Activated T-cell treated with anti-CD3 and anti-CD28 coated beads, Interleukin-2, amount 50 U/mL, for 1 hour (primary cell): ENCODE measurements around the gene PLCG2.
"Not testable (repeated sequence)": the region's sequence is repeated elsewhere in the genome, so short reads cannot be mapped to it uniquely, and the experiment has no call there.

Source experiments
- DNase-seq: peaks from one replicate; pipeline ENCODE4 v3.0.0-alpha.2; 2020

The PLCG2 gene

DNA sequence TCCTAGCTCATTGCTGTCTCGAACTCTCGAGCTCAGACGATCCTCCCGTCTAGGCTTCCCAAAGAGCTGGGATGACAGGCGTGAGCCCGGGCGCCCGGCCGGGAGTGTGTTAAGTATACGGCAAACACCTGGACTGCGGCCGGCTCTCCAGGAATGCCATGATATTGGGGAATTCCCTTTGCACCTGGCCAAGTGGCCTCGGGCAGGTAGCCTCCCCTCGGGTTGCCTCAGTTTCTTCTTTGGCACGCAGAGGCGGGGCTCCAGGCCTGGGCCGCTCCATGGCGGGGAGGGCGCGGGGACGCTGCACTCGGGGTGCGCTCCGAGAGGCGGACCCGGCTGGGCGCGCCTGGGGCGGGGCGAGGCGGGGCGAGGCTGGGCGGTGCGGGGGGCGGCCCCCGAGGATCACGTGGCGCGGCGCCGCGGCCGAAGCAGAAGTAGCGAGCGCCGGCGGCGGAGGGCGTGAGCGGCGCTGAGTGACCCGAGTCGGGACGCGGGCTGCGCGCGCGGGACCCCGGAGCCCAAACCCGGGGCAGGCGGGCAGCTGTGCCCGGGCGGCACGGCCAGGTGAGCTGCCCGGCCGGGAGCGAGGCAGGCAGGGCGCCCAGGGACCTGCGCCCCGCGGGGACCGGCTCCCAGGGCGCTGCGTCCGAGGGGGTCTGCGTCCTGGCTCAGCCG is at the start of gene PLCG2:
Gene PLCG2, plus strand, starts transcription at position 431 of the 675 bp plus-strand sequence. CDS start 6,699 bp downstream, outside the sequence.
- peak; percentile 74 for DNase-seq

DNA sequence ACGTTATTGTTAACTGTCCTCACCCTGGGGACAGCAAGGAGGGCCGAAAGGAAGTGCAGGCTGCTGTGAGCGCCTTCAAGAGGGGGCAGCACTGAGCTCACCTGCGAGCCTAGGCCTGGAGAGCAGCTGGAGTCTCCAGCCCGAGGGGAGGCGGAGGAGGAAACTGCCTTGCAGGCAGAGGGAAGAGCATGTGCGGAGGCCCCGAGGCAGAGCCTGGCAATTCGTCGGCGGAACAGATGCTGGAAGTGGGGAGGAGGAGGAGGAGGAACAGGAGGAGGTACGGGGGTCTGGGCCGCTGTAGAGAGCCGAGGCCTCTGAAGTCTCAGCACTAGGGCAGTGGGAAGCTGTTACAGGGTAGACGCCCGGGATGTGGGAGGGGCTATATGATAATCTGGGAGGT is 49.6 kb upstream of the PLCG2 start:
- DNase-seq, result no peak

DNA sequence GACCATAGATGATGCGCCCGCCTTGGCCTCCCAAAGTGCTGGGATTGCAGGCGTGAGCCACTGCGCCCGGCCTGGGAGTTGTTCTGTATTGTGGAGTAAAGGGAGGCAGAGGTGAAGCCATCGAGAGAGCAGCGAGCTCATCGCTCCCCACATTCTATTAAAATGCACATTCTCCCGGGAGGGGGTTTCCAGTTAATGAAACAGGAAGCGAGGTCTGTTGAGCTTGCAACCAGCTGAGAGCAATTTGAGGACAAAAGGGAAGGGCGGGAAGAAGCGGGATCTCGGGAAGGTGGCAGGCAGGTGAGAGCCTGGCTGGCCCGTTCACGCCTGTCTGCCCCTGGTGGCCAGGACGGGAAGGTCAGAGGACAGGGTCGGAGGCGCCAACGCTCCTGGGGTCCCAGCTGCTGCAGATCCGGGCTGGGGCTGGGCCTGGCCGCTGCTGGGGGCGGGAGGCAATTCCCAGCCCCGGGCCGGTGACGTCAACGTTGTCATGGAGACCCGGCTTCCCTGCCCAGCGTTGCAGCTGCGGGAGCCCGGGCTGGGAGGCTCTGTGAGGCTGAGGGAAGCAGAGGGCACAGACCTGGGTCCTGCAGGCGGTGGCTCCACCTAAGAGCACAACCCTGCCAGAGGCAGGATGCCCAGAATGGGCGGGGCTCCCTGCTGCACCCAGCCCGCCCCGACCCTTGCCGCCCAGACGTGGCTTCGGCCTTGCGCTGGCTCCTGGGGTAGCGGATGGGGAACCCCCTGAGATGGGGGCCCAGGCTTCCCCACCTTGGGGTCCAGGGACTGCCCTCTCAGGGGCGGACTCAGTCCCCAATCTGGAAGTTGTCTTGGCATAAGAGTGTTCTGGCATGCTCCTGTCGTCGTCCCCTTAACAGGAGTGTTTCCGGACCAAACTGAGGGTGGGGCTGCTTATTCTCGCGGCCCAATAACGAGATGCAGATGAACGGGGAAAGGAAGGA is 48.7 kb upstream of the PLCG2 start:
- peak; percentile 71 for DNase-seq

DNA sequence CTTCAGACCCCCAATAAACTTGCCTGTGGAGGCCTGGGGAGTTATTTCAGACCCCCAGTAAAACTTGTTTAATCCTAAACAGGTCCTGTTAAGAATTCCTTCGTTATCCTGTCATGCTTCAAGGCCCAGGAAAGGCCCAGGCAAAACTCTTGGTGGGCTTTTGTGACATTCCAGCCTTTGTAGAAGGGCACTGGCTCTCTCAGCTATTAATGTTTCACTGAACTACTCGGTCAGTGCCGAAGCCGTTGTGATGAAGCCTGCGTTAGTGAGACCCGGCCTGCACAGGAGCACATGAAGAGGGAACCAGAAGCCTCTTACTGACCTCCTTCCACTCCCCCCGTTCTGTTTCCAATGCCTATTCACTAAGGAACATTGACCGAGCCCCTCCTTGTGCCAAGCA is 47.4 kb upstream of the PLCG2 start:
- no peak for DNase-seq

DNA sequence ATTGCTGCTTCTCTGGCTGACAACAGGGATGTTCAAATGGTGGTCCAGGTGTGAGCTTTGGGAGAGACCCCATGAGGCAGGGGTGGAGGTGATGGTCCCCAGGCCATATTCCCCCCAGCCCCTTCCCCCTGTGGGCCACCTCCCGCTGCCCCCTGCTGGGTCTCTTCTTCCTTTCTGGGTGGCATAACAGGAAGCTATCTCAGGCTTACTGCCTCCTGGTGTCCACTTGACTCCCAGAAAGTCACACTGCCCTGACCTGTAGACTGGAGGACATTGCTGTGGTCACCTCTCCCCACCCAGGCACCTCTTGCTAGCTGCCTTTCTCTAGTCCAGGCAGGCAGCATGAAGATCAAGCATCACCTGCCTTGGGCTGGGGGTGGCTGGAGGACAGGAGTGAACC is 46.4 kb upstream of the PLCG2 start:
- no peak for DNase-seq

DNA sequence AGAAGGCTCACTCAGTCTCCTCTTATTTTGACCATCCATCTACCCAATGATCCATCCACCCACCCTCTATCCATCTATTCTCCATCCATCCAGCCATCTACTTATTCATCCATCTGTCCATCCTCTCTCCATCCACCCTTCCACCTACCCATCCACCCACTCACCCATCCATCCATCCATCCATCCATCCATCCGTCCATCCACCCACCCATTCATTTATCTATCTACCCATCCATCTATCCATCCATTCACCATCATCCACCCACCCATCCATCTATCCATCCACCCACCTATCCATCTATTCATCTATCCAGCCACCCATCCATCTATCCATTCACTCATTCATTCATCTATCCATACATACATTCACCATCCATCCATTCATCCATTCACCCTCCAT is 45.8 kb upstream of the PLCG2 start:
- no peak for DNase-seq

DNA sequence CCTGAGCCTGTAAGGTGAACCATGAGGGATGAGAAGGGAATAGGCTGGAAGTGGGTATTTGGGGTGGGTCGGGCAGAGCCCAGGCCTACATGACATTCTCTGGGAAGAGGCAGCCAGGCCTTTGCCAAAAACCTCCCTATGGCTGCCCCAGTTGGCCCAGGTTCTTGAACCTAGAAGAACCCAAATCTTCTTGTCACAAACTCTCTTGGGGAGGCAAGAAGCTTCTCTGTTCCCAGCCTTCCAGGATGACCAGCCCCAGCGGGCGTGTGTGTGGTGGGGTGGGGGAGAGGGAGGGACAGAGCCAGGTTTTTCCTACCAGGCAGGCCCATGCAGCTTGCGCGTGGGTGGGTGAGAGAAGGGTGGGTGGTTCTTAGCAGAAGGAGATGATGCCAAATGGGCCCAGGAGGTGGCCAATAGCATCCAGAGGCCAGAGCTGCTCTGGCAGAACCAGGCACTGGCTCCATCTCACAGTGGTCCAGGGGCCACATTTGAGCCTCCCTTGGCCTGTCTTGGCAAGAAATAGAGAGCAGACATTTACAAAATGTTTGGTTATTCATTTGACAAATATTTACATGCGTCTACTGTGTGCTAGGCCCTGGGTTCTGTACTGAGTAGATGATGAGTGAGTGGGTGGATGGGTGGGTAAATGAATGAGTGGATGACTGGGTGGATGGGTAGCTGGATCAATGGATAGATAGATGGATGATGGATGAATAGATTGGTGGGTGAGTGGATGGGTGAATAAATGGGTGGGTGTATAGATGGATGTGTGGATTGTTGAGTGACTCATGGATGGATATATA is 44.3 kb upstream of the PLCG2 start:
- no peak for DNase-seq

DNA sequence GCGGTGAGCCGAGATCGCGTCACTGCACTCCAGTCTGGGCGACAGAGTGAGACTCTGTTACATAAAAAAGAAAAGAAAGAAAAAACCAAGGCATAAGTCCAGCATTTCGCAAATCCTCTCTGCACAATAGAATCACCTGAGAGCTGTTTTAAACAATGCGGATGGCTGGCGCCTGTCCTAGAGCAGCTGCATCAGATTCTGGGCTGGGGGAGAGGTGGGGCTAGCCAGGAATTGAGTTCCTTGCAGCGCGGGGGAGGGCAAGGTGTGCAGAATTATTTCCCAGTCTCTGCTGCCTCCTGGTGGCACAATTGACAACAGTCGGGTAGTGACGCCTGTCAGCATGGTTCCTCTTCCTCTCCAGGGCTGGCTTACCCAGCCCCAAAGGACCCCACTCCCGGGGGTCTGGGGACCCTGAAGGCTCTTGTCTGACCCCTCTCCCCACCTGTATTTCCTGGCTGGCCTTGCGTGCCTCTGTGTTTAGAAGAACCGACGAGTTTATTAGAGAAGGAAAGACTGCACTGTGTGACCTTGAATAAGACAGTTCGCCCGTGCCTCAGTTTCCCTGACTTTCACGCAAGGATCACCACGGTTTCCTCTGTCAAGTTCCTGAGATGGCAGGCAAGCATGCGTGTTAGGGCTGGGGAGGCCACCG is 41.1 kb upstream of the PLCG2 start:
- DNase-seq, result peak; percentile 85

DNA sequence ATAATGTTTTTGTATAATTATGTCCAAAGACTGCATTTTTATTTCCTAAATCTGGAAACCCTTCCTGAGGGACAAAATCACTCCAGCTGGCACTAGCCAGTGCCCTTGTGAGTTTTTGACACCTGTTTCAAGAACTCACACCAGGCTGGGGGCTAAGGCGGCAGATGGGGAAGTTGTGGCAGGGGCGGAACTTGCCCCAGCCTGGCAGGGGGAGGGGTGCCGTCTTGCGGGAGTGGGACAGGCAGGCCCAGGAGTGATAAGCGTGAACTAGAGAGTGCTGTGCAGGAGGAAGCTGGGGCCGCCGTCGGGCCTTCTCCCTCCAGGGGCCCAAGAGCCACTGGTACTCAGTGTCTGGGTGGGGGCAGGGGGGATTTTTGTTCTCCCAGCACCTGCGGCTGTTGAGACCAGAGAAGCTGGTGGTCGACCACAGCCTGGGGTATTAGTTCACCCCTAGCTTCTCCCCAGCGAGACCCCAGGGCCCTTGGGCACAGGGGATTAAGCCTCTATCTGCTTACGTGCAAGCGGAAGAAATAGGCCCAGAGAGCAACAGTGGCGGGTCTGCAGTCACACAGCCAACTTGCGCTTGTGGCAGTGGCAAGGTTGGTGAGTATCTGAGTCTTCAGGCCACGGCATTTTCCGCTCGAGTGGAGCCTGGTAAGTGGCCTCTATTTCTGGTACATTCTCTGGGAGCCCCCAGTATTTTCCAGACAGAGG is 40.2 kb upstream of the PLCG2 start:
- DNase-seq, result no peak

DNA sequence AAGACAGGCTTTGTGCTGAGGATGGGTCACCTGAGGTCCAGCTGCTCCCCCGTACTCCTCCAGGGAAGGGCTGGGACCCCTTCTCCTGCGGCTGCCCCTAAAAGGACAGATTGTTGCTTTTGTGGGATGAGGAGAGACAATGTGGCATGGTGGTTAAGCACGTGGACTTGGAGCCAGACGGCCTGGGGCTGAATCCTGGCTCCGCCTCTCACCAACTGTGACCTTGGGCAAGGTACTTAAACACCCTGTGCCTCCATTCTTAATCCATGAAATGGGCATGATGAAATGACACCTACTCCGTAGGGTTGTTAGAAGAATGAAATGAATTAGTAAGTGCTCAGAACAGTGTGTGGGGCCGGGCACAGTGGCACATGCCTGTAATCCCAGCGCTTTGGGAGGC is 39.6 kb upstream of the PLCG2 start:
- no peak for DNase-seq

DNA sequence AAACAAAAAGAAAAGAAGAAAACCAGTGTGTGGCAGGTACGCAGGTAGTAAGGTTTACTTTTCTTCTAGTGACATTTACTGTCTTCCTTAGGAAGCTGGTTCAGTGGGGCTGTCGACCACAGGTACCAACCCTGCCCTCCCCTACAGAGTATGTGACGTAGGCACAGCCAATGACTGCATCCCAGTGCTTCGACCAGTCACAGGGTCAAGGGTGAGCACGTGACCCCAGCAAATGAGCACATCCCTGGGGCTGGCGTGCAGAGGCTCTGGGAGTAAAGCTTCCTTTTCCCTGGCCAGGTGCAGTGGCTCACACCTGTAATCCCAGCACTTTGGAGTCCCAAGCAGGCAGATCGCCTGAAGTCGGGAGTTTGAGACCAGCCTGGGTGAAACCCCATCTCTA is 38.9 kb upstream of the PLCG2 start:
- DNase-seq, result no peak

DNA sequence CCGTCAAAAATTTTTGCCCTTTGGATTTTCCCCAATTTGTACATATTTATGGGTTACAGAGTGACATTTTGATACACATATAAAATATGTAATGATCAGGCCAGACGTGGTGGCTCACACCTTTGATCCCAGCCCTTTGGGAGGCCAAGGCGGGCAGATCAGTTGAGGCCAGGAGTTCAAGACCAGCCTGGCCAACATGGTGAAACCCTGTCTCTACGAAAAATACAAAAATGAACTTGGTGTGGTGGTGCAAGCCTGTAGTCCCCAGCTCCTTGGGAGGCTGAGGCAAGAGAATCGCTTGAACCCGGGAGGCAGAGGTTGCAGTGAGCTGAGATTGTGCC is 37.7 kb upstream of the PLCG2 start:
- not testable (repeated sequence) for DNase-seq

DNA sequence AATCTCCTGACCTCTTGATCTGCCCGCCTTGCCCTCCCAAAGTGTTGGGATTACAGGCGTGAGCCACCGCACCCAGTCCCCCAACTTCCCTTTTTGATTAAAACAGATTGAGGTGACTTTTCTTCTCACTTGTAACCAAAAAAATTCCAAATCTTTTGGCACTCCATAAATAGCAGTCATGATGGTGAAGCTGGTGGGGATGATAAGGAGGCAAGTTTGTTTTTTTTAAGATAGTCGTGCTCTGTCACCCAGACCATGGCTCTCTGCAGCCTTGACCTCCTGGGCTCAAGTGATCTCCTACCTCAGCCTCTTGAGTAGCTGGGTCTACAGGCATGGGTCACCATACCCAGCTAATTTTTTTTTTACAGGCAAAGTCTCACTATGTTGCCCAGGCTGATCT is 34.7 kb upstream of the PLCG2 start:
- DNase-seq, result no peak

DNA sequence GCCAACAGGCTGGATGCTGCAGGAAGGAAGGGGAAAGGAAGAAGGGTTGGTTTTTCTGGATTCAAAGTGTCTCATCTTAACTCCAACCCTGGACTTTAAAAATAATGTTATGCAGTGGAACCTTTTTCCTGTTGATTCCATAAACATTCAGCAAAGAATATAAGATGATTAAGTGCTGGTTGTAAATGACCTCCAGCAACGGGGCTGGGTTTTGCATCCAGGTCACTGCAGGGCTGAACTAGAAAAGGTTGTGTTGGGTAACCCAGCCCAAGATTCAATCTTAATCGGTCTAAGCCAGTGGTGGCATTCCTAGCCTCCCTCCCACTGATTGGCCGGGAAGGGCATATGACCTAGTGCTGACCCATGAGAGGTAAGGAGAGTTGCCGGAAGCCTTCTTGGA is 34.2 kb upstream of the PLCG2 start:
- DNase-seq, result no peak

DNA sequence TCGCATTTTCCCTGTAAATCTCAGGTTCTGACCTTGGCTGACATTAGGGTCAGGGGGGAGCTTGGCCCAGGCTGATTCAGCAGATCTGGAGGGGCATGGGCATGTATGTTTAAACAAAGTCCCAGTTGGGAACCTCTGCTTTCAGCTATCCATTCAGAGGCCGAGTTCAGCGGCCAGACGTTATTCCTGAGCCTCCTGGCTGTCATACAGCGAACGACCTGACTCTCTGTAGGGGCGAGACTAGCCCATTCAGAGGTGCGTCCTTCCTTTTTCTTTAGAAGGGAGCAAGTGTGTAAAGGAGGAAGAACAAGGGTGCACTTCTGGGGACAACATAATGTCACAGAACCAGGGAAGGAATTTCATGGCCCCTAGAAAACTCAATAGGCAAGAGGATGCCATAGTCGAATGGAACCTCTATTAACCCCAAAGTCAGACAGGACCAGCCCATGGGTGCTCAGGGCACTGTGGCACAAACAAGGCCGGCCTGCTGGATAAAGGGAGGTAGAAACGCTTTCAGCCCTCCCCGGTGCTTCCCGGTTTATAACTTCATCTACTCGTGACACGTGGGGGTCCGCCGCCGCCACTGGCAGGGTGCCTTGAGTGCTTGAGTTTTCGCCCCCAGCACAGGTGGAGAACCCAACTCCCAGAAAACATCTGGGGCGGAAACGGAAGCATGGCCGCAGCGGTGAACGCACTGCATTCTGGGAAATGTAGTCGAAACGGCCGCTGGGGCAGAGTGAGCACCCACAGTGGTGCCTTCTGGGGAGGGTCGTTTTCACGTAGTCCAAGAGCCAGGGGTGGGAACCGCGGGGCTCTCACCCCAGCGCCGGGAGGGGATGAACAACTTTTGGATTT is 33.2 kb upstream of the PLCG2 start:
- peak; percentile 76 for DNase-seq

DNA sequence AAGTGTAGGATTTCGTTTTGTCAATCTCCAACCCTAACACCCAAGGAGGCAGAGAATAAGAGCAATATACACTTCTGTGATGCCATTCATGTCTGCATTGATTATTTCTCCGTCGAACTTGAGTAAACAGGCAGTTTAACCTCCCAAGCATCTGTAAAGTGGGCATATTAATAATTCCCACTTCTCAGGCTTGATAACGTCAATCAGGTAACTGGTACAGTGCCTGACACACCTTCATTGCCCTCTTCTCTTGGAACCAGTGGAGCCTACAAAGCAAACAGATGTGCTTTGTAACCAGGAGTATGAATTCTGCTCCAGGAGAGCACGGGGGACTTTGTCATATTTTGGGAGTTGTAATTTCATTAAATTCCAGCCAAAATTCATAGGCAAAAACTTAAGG is 32.5 kb upstream of the PLCG2 start:
- no peak for DNase-seq

DNA sequence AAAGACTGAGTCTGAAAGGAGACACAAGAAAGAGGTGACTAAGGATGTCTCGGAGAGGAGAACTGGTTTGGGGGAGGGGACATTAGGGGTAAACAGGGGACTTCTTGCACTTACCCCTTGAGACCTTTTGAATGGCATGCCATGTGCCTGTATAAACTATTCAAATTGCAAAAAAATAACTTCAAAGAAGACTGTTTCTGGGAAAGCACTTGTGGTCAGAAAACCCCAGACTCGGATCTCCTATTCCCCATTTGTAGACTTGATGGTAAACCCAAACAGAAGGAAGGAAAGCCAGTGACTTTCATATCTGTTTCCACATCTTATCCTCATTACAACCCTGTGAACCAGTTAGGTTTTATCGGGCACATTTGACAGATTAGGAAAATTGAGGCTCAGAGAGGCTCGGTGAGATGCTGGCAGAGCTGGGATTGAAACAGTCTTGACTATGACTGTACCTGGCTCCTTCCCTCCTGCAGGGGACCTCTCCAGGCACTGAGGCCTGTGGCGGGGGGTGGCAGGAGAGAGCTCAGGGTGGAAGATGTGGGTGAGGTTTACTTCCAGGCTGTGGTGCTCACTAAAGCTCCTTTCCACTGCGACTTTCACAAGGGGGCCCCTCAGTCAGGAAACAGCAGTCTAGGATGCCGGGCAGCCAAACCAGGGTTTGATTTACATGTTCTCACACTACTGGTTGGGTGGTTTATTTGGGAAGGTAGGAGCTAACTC is 30.5 kb upstream of the PLCG2 start:
- DNase-seq, result no peak

DNA sequence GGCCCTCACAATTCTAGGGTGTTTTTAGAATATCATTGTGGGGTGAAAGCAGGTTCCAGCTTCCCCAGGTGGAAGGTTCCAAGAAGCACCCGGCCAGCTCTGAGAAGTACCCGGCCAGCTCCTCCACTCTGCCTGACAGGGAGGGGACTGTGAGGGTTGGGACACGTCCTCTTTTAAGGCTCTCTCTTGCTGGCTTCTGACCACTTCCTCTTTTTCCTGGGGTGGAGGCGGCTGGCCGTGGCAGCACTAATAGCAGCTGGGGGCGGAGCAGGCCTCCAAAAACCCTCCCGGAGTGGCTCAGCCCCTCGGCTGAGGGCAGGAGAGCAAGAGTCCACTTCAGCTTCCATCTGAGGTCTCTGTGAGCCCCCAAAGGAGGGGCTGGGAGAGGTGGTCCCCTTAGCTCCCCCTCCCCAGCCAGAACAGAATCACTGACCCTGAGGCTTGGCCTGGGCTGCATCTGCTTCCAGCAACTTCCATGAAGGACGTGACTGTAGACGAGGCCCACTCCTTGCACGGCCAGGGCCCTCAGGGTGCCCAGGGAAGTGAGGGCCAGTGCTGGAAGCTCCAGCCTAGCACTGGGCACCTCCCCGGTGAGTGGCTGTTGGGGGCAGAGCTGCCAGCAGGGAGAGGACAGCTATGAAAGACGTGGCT is 26.7 kb upstream of the PLCG2 start:
- no peak for DNase-seq

DNA sequence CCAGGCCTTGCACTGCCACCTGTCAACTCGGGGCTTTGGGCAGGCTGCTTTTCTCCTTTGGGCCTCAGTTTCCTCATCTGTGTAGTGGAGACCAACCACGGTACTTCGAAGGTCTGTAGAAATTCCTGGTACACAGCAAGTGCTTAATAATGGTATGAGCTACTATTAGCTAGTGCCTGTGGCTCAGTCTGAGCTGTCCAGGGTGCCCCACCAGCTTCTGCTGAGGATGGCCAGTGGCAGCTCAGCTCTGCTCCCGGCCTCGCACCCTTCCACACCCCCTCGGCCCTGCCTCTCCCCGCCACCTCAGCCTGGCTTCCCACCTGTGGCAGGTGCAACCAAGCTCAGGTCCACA is 26.2 kb upstream of the PLCG2 start:
- DNase-seq, result no peak

DNA sequence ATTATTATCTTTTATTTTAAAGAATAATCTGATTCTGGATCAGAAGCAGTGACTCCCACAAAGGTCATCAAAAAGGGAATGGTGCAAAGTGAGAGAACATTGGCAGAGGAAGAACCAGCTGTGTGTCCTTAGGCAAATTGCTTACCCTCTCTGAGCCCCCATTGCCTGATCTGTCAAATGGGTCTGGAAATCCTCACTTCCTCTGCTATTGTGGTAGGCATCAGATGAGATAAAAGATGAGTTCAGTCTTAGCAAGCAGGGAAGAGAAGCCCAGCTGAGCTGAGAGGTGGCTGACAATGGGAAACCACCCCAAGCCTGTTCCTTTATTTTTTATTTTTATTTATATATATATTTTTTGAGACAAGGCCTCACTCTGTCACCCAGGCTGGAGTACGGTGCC is 24.2 kb upstream of the PLCG2 start:
- no peak for DNase-seq
